OCI-LY3 (cell line): ENCODE data around the gene GRIN2A.

Experiments used
- EZH2phosphoT487 ChIP-seq: fragments of 200-600 bp; shearing (Covaris generic); IDR thresholded peaks from 2 replicates; pipeline ENCODE4 v1.6.1; 2018; ENCODE audit warnings: antibody characterized with exemption, mixed run types, low read depth
- TF ChIP-seq, protein P1 (sequence below): fragments of 200-600, 300-600 bp; sonication (generic); IDR thresholded peaks from 2 replicates; pipeline ENCODE4 v1.5.1; 2014; ENCODE audit warnings: antibody characterized with exemption, low read length, low read depth

DNA sequence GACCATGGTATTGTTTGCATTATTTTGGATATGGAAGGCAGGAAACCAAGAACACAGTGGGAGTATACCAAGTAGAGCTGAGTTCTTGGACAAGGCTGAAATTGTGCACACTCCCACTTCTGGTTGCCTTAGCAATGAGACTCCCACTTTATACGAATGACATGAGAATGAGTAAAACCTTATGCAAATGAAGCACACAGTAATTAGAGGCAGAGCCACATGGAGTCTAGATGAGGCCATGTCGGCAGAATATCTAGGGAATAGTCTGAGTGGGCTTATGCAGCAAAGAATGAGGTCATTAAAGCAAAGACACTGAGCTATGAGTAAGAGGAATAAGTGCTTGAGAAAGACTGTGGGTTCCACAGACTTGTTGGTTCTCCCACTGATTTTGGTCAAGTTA, 178.7 kb downstream of the GRIN2A start:
- TF ChIP-seq, protein P1, sequence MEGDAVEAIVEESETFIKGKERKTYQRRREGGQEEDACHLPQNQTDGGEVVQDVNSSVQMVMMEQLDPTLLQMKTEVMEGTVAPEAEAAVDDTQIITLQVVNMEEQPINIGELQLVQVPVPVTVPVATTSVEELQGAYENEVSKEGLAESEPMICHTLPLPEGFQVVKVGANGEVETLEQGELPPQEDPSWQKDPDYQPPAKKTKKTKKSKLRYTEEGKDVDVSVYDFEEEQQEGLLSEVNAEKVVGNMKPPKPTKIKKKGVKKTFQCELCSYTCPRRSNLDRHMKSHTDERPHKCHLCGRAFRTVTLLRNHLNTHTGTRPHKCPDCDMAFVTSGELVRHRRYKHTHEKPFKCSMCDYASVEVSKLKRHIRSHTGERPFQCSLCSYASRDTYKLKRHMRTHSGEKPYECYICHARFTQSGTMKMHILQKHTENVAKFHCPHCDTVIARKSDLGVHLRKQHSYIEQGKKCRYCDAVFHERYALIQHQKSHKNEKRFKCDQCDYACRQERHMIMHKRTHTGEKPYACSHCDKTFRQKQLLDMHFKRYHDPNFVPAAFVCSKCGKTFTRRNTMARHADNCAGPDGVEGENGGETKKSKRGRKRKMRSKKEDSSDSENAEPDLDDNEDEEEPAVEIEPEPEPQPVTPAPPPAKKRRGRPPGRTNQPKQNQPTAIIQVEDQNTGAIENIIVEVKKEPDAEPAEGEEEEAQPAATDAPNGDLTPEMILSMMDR, result no peak
- no peak for TF ChIP-seq EZH2phosphoT487
